Loucy (cell line): Measurements from ENCODE around the gene OPRM1.

Source experiments
- H2AFZ ChIP-seq: fragments of 200-600 bp; sonication (generic); 2 replicates; pipeline ENCODE4 v1.6.0; 2016; ENCODE audit warnings: antibody characterized with exemption, mild to moderate bottlenecking, low read length, moderate library complexity
- H3F3A ChIP-seq: fragments of 200-600 bp; 2 replicates; pipeline ENCODE4 v1.6.0; 2016; ENCODE audit warnings: antibody characterized with exemption, low read depth, mild to moderate bottlenecking
- H3K27me3 ChIP-seq: fragments of 200-600 bp; sonication (generic); 2 replicates; pipeline ENCODE4 v1.6.1; 2014; ENCODE audit warnings: low read length, mild to moderate bottlenecking; ENCODE audit not compliant: insufficient read depth, poor library complexity, severe bottlenecking
- H3K36me3 ChIP-seq: fragments of 200-600 bp; sonication (generic); 2 replicates; pipeline ENCODE4 v1.6.1; 2016; ENCODE audit warnings: low read length; ENCODE audit not compliant: insufficient read depth
- H3K4me1 ChIP-seq: fragments of 200-600 bp; sonication (generic); 2 replicates; pipeline ENCODE4 v1.5.1; 2014; ENCODE audit warnings: low read length, mild to moderate bottlenecking; ENCODE audit not compliant: insufficient read depth, poor library complexity, severe bottlenecking
- H3K4me2 ChIP-seq: fragments of 200-600 bp; sonication (generic); 2 replicates; pipeline ENCODE4 v1.6.0; 2014; ENCODE audit warnings: antibody characterized with exemption, low read length, low read depth, mild to moderate bottlenecking; ENCODE audit not compliant: poor library complexity, severe bottlenecking
- H3K4me3 ChIP-seq: fragments of 200-600 bp; sonication (generic); 2 replicates; pipeline ENCODE4 v1.5.1; 2014; ENCODE audit warnings: low read length, mild to moderate bottlenecking, mixed read lengths; ENCODE audit not compliant: poor library complexity, severe bottlenecking
- H3K79me2 ChIP-seq: fragments of 200-600 bp; sonication (generic); 2 replicates; pipeline ENCODE4 v1.6.1; 2014; ENCODE audit warnings: low read length; ENCODE audit not compliant: insufficient read depth
- H3K9ac ChIP-seq: fragments of 200-600 bp; sonication (generic); 2 replicates; pipeline ENCODE4 v1.6.0; 2014; ENCODE audit warnings: mild to moderate bottlenecking, low read depth, low read length, moderate library complexity; ENCODE audit not compliant: poor library complexity, severe bottlenecking
- H3K9me2 ChIP-seq: fragments of 200-600 bp; sonication (generic); replicated peaks from 2 replicates; pipeline ENCODE4 v1.6.1; 2016; ENCODE audit warnings: low read depth, low read length, mixed read lengths
- H3K9me3 ChIP-seq: fragments of 200-600 bp; sonication (generic); 2 replicates; pipeline ENCODE4 v1.6.1; 2014; ENCODE audit warnings: mild to moderate bottlenecking, antibody characterized with exemption, low read length, low read depth; ENCODE audit not compliant: insufficient read depth
- H4K20me1 ChIP-seq: fragments of 200-600 bp; sonication (generic); 2 replicates; pipeline ENCODE4 v1.6.0; 2014; ENCODE audit warnings: antibody characterized with exemption, low read length, mild to moderate bottlenecking; ENCODE audit not compliant: insufficient read depth, poor library complexity, severe bottlenecking
- CTCF ChIP-seq: fragments of 200-600 bp; sonication (generic); conservative IDR thresholded peaks from 2 replicates; pipeline ENCODE4 v1.5.1; 2014; ENCODE audit warnings: mild to moderate bottlenecking, antibody characterized with exemption, low read length
- EZH2phosphoT487 ChIP-seq: fragments of 200-600 bp; IDR thresholded peaks from 2 replicates; pipeline ENCODE4 v1.6.1; 2018; ENCODE audit warnings: antibody characterized with exemption, mild to moderate bottlenecking, moderate library complexity, borderline replicate concordance

OPRM1 gene

GRCh38 chr6:154179434-154179833 lies 140.4 kb downstream of the OPRM1 start:
- Histone ChIP-seq H3K4me3 (no peak overlapping the region), H2AFZ (no peak overlapping the region), H3K9me3 (no peaks in the 10 kb centered on the region), H3K9ac (no peak overlapping the region), H4K20me1 (no peaks in the 10 kb centered on the region), H3K4me2 (no peak overlapping the region), H3K36me3 (no peaks in the 10 kb centered on the region), H3K9me2 (no peaks in the 10 kb centered on the region), H3F3A (no peaks in the 10 kb centered on the region), H3K4me1 (no peaks in the 10 kb centered on the region), H3K27me3 (no peaks in the 10 kb centered on the region), H3K79me2 (no peaks in the 10 kb centered on the region)
- TF ChIP-seq CTCF (no peak), EZH2phosphoT487 (no peak)

DNA sequence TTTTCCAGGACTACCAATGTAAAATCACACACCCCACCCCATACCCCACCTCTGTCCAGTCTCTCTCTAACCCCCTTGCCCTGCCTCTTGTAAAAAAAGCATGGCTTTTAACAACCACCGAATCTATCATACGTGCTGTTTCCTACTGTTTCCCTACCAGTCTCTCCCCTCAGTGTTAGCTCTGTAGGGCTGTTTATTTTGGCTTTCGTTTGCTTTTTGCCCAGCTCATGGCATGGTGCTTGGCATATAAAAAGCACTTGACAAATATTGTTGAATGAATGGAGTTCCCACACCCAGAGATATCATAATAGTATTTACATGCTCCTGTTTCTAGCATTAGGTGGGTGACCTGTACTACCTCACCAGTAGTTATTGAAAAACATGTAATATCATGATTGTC lies 148.2 kb downstream of the OPRM1 start:
- Histone ChIP-seq H3K9ac (no peak overlapping the region), H3K4me1 (no peaks in the 10 kb centered on the region), H3K4me3 (no peak overlapping the region), H3F3A (no peaks in the 10 kb centered on the region), H3K27me3 (no peaks in the 10 kb centered on the region), H4K20me1 (no peaks in the 10 kb centered on the region), H3K4me2 (no peak overlapping the region), H2AFZ (no peak overlapping the region), H3K9me3 (no peaks in the 10 kb centered on the region), H3K79me2 (no peaks in the 10 kb centered on the region), H3K36me3 (no peaks in the 10 kb centered on the region), H3K9me2 (no peaks in the 10 kb centered on the region)
- no peak for TF ChIP-seq EZH2phosphoT487
- TF ChIP-seq CTCF, result no peak

DNA sequence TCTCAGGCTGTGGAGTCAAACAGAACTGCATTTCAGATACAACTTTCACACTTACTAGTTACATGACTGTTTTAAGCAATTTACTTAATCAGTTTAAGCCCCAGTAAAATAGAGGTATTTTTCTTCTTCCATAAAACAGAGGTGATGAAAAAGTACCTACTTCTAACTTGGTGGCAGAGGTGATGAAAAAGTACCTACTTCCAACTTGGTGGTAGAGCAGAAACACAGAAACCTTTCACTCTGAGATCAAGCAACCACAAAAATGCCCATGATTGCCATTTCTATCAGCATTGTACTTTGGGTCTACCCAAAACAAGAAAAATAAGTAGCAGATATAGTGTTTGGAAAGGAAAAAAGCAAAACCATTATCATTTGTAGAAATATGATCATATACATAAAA lies 148.7 kb downstream of the OPRM1 start:
- Histone ChIP-seq H3K4me3 (no peak overlapping the region), H3K9me3 (no peaks in the 10 kb centered on the region), H3F3A (no peaks in the 10 kb centered on the region), H3K36me3 (no peaks in the 10 kb centered on the region), H2AFZ (no peak overlapping the region), H3K79me2 (no peaks in the 10 kb centered on the region), H3K4me2 (no peak overlapping the region), H3K9me2 (no peaks in the 10 kb centered on the region), H3K27me3 (no peaks in the 10 kb centered on the region), H3K9ac (no peak overlapping the region), H4K20me1 (no peaks in the 10 kb centered on the region), H3K4me1 (no peaks in the 10 kb centered on the region)
- TF ChIP-seq CTCF, result no peak
- no peak for TF ChIP-seq EZH2phosphoT487
